SHP77 treated with DMSO at 0.1 percent for 48 hours (cell line): ENCODE results near the gene EHHADH.

Source experiments
- DNase-seq: peaks from one replicate; lab custom pipeline; 2025; lab: John Stamatoyannopoulos, UW

Gene EHHADH

GRCh38 chr3:185195652-185196051 is 58.2 kb downstream of the EHHADH start:
- no peak for DNase-seq

- DNase-seq = peak; percentile 11
Measured at GRCh38 chr3:185188816-185189215, 65.0 kb downstream of the EHHADH start.

GRCh38 chr3:185187391-185187790 is 66.5 kb downstream of the EHHADH start:
- DNase-seq = no peak

- DNase-seq = no peak
Measured at GRCh38 chr3:185176750-185177359, 77.0 kb downstream of the EHHADH start.

GRCh38 chr3:185175370-185175987 is 78.4 kb downstream of the EHHADH start:
- DNase-seq = peak; percentile 25

- no peak for DNase-seq
Measured at GRCh38 chr3:185172086-185173049, 81.5 kb downstream of the EHHADH start.

GRCh38 chr3:185164428-185165217 is 89.2 kb downstream of the EHHADH start:
- DNase-seq = no peak

GRCh38 chr3:185162634-185163033 is 91.2 kb downstream of the EHHADH start:
- DNase-seq = no peak

GRCh38 chr3:185161761-185162160 is 92.1 kb downstream of the EHHADH start:
- DNase-seq = no peak

GRCh38 chr3:185157347-185157746 is 96.5 kb downstream of the EHHADH start:
- DNase-seq = no peak

- no peak for DNase-seq
Measured at GRCh38 chr3:185155678-185156077, 98.2 kb downstream of the EHHADH start.

- no peak for DNase-seq
Measured at GRCh38 chr3:185153861-185154629, 99.8 kb downstream of the EHHADH start.

GRCh38 chr3:185153171-185153771 is 100.6 kb downstream of the EHHADH start:
- DNase-seq = no peak

GRCh38 chr3:185152410-185153170 is 101.3 kb downstream of the EHHADH start, which contains the start of gene C3orf70:
TSS of gene C3orf70 (minus strand) at chr3:185153060. CDS start at chr3:185152823, 237 bp downstream.
- DNase-seq = no peak

- no peak for DNase-seq
Measured at GRCh38 chr3:185151964-185152409, 101.9 kb downstream of the EHHADH start.

- DNase-seq = no peak
Measured at GRCh38 chr3:185151101-185151963, 102.5 kb downstream of the EHHADH start.

- DNase-seq = no peak
Measured at GRCh38 chr3:185150561-185150960, 103.3 kb downstream of the EHHADH start.

GRCh38 chr3:185149591-185149990 is 104.3 kb downstream of the EHHADH start:
- DNase-seq = no peak

GRCh38 chr3:185145511-185145910 is 108.3 kb downstream of the EHHADH start:
- no peak for DNase-seq
